ENCODE results near the gene REELD1.

The REELD1 gene

DNA sequence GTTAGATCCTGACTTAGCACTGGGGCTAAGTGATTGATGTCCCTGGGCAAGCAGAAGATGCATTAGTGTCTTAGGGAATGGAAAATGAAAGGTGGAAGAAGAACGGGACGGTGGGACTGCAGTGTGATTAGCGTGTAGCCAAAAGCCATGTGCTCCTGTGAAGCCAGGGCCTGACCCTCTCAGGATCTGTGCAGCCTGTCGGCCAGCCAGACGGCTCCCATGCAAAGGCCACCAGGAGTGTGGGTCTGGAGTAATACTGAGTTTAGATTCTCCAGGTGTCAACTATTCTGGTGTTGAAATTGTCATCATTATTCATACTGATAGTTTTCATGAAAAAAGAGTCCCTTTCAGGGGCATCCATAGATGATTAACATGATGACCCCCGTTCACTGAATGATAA, 32.0 kb downstream of the REELD1 start:
- no peak for TF ChIP-seq CTCF (IDR thresholded peaks at IDR 0.05; ENCODE audit: low read length, missing control alignments)
- no peak overlapping the region for H3K4me3 ChIP-seq (replicated peaks; ENCODE audit: low read depth, low read length)
- no peak for DNase-seq (ENCODE audit: low read depth)

GRCh38 chr4:146247356-146247755, 33.0 kb downstream of the REELD1 start:
- H3K4me3 ChIP-seq (replicated peaks; ENCODE audit: low read depth, low read length) = no peak overlapping the region
- no peak for TF ChIP-seq CTCF (IDR thresholded peaks at IDR 0.05; ENCODE audit: low read length, missing control alignments)
- DNase-seq (ENCODE audit: low read depth) = no peak

DNA sequence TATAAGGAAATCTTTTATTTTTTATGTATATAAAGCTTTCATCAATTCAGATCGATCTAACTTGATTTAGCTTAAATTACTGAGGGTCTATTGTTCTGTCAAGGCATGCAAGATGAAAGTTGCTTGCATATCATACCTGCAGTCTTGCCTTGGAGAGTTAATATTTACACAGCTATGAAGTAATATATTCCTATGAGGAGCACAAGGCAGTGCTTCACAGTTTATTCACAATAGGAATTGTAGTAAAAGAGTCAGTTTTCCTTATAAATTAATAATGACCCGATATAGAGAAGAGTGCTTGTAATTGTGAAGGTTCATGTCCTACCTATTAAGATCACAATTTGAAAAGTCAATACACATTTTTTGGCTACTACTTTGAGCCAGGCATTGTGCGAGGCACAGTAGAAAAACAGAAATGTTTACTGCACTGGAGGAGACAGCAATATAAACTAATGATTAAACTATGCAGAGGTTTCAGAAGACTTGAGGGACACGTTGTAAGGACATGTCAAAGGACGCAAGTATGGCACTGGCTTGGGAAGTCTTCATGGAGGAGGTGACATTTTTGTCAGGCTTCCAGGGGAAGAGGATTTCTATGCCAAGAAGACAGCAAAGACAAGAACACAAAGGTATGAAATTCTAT, 38.8 kb downstream of the REELD1 start:
- no peak for TF ChIP-seq CTCF (IDR thresholded peaks at IDR 0.05; ENCODE audit: low read length, missing control alignments)
- H3K4me3 ChIP-seq (replicated peaks; ENCODE audit: low read depth, low read length) = no peak overlapping the region

DNA sequence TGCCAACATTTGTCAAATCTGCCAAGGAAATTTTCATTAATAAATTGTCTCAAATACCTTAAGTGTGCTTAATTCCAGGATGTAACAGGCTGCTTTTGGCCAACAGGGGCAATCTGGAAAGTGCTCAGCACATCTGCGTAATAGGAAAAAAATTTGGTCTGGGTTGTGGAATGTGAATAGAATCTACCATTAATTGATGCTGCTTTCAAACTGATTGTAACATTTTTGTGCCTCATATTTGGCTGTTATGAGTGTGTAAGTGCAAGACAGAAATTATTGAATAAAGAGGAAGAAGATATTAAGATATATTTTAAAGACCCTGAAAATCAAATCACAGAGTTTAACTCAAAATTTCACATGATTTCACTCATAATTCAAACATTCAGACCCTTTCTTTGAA, 41.1 kb downstream of the REELD1 start:
- peak; percentile 67 for DNase-seq (ENCODE audit: low read depth)
- no peak overlapping the region for H3K4me3 ChIP-seq (replicated peaks; ENCODE audit: low read depth, low read length)
- TF ChIP-seq CTCF (IDR thresholded peaks at IDR 0.05; ENCODE audit: low read length, missing control alignments) = peak; percentile 15

More for the DNA sequence above, 38.8 kb downstream of the REELD1 start:
- DNase-seq (ENCODE audit: low read depth) = no peak

GRCh38 chr4:146255874-146256273, 41.5 kb downstream of the REELD1 start:
- no peak for TF ChIP-seq CTCF (IDR thresholded peaks at IDR 0.05; ENCODE audit: low read length, missing control alignments)
- H3K4me3 ChIP-seq (replicated peaks; ENCODE audit: low read depth, low read length) = no peak overlapping the region
- peak; percentile 78 for DNase-seq (ENCODE audit: low read depth)

- no peak overlapping the region for H3K4me3 ChIP-seq (replicated peaks; ENCODE audit: low read depth, low read length)
- TF ChIP-seq CTCF (IDR thresholded peaks at IDR 0.05; ENCODE audit: low read length, missing control alignments) = no peak
- no peak for DNase-seq (ENCODE audit: low read depth)
Observed at GRCh38 chr4:146256328-146256727, 42.0 kb downstream of the REELD1 start.

DNA sequence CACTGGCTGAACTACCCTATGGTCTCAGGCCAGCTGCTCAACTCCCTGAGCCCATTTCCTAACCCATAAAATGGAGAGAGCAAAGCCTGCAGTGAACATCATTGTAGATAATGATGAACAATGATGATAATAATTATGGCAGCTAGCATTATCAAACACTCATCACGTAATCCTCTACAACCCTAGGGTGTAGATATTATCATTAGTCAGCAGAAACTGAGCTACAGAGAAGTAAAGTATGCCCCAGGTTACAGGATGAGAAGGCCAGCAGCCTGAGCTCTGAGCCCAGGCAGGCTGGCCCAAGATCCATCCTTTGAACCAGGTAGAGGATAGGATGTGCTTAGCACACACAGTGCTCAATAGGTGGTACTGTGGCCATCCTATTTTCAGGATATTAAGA, 43.2 kb downstream of the REELD1 start:
- no peak overlapping the region for H3K4me3 ChIP-seq (replicated peaks; ENCODE audit: low read depth, low read length)
- no peak for TF ChIP-seq CTCF (IDR thresholded peaks at IDR 0.05; ENCODE audit: low read length, missing control alignments)
- no peak for DNase-seq (ENCODE audit: low read depth)

All from fibroblast of pulmonary artery (primary cell).